Adrenal gland (tissue), 12 donors: Measurements from ENCODE around the gene FRMD5. TPM values are rescaled to one million over a fixed set of nuclear protein-coding genes. Genes with fewer than 3 reads are reported as not detected.

Source experiments
- DNase-seq, 7 donors: peaks; one replicate each; pipeline ENCODE4 v3.0.0-alpha.2; 2019 to 2020
- H3K27ac ChIP-seq, 5 donors: fragments of 200-600 bp; sonication (generic) in 4 of 5; 1 replicate in 3 of 5; 2 replicates in 2 of 5; pipeline versions ENCODE4 v1.5.1 to v1.8.0; 2016 to 2020; ENCODE audit warnings: mild to moderate bottlenecking in 1 of 5
- H3K27me3 ChIP-seq: fragments of 200-600 bp; 2 replicates; pipeline ENCODE4 v1.8.0; 2021
- H3K36me3 ChIP-seq, 2 donors: fragments of 200-600 bp; replicated peaks in 1 of 2; 1 replicate in 1 of 2; 2 replicates in 1 of 2; pipeline versions ENCODE4 v1.5.1 to v1.8.0; 2018 to 2022
- H3K4me1 ChIP-seq, 2 donors: fragments of 200-600 bp; replicated peaks in 1 of 2; 1 replicate in 1 of 2; 2 replicates in 1 of 2; pipeline versions ENCODE4 v1.5.1 to v1.8.0; 2018 to 2021
- H3K4me3 ChIP-seq, 4 donors: fragments of 200-600 bp; sonication (generic) in 3 of 4; one replicate each; pipeline ENCODE4 v1.5.1; 2016 to 2018
- H3K9me3 ChIP-seq, 3 donors: fragments of 200-600 bp; sonication (generic) in 1 of 3; replicated peaks in 1 of 3; 1 replicate in 2 of 3; 2 replicates in 1 of 3; pipeline versions ENCODE4 v1.5.1 to v1.8.0; 2016 to 2021
- POLR2A ChIP-seq, 2 donors: fragments of 450-650 bp; IDR thresholded peaks; one replicate each; pipeline ENCODE4 v1.6.1; 2017; ENCODE audit warnings: antibody characterized with exemption in 2 of 2, mild to moderate bottlenecking in 2 of 2, moderate library complexity in 1 of 2
- WGBS, 4 donors: extraction: QIAGEN DNeasy Blood & Tissue Kit in 2 of 4; methylation state at CpG; one replicate each; pipeline versions ENCODE4 v1.1.5 to v1.1.7; 2013 to 2017; 5-methylcytosine and 5-hydroxymethylcytosine counted together
- intact Hi-C, 2 donors: fragments of 100-400 bp; cut with DNase I; formaldehyde crosslinking; loops; one replicate each; pipeline versions ENCODE4 v1.14.1 to v1.15.0; 2022 to 2023
- polyA plus RNA-seq, 3 donors: library from polyadenylated mRNA; stranded (reverse); fragments of 200-250 nt in 2 of 3; fragments of 350-450 nt in 1 of 3; fragmentation: Illumina TruSeq in 1 of 3; extraction: RNeasy Lipid Tissue Mini Kit (QIAGEN cat#74804) in 1 of 3; gene quantifications; one replicate each; pipeline ENCODE4 v1.2.3, GENCODE V29; 2013 to 2014
- total RNA-seq, 9 donors: library from RNA; depleted of rRNA in 4 of 9; stranded (reverse); fragments of >200 nt in 4 of 9; fragments of 120-200 nt in 1 of 9; fragmentation: NEBNext Ultra II Directional in 1 of 9; extraction: Animal tissue kit (Norgen Biotek cat#: 25700) in 1 of 9; gene quantifications; one replicate each; pipeline versions ENCODE4 v1.1.0 to v1.2.4, GENCODE V29; 2013 to 2023
- TF ChIP-seq, protein P1 (sequence below), 6 experiments: fragments of 450-650 bp in 4 of 6; fragments of 200-600 bp in 2 of 6; sonication (generic) in 1 of 6; IDR thresholded peaks; 1 replicate in 5 of 6; 2 replicates in 1 of 6; pipeline versions ENCODE4 v1.5.1 to v1.8.0; 2016 to 2021; ENCODE audit warnings: antibody characterized with exemption in 6 of 6, mild to moderate bottlenecking in 2 of 6, moderate library complexity in 1 of 6
- donor health status: healthy with polysubstance abuse.
- donor health status: Bipolar disorder and iron deficiency.
- donor health status: DM: yes; HTN: yes; CAD: no.
- donor health status: DM: no; HTN: no; CAD: no.
- donor health status: DM: no; HTN: no; CAD: no.
- donor health status: DM: yes; HTN: yes; CAD: no.

The FRMD5 gene
- total and polyA plus RNA-seq, 12 donors: 2.9 to 53.8 (median 12.1) TPM

DNA sequence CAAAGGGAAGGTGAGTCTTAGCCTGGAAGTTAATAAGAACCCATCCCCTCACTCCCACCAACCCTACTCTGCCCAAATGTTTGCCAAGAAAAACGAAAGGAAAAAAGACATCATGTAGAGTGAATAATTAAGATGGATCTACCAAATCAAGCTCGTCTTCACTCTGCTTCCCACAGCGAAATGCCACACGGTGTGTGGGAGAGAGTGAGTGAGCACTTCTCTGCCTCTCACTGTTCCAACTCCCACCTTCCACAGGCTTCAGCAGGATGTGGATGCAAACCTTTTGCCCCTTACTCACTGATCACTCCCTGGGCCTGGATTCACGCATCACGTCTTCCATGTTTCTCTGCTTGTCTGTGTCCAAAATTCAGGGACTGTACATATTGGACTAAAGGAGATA, 282.9 kb downstream of the FRMD5 start:
- intact Hi-C loops: no loop called here
- H3K36me3 ChIP-seq: no peaks in the 10 kb centered on the region
- H3K9me3 ChIP-seq: no peaks in the 10 kb centered on the region
- no peaks in the 10 kb centered on the region for H3K27me3 ChIP-seq
- H3K4me1 ChIP-seq: peaks cover 5 to 13% of the 10 kb centered on the region in 2 donors
- no peak overlapping the region for H3K4me3 ChIP-seq
- no peak for DNase-seq
- no peak for TF ChIP-seq POLR2A (IDR thresholded peaks at IDR 0.05)
- TF ChIP-seq, protein P1, sequence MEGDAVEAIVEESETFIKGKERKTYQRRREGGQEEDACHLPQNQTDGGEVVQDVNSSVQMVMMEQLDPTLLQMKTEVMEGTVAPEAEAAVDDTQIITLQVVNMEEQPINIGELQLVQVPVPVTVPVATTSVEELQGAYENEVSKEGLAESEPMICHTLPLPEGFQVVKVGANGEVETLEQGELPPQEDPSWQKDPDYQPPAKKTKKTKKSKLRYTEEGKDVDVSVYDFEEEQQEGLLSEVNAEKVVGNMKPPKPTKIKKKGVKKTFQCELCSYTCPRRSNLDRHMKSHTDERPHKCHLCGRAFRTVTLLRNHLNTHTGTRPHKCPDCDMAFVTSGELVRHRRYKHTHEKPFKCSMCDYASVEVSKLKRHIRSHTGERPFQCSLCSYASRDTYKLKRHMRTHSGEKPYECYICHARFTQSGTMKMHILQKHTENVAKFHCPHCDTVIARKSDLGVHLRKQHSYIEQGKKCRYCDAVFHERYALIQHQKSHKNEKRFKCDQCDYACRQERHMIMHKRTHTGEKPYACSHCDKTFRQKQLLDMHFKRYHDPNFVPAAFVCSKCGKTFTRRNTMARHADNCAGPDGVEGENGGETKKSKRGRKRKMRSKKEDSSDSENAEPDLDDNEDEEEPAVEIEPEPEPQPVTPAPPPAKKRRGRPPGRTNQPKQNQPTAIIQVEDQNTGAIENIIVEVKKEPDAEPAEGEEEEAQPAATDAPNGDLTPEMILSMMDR (IDR thresholded peaks at IDR 0.05): no peak
- no peak overlapping the region for H3K27ac ChIP-seq
- WGBS, 4 donors: 83 to 92% (median 89%) methylated on average over 6 of the region's 6 CpGs

DNA sequence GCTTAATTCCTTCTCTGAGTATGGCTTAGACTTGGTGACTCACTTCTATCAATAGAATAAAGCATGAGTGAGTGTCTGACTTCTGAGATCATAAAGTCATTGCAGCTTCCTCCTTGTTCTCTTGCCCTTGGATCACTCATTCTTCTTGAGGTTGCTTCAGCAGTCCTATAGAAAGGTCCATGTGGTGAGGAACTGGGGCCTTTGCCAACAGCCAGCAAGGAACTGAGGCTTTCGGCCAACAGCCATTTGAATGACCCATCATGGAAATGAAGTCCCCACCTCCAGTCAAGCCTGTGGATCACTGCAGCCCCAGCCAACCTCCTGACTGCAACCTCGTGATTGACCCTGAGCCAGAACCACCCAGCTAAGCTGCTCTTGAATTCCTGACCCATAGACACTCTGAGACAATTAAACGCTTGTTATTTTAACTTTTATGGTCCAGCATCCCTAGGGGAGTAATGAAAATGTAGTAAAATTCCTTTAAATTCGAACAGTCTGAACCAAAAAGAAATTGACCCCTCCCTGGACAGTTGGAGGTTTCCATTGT, 283.8 kb downstream of the FRMD5 start:
- Histone ChIP-seq H3K36me3 (no peaks in the 10 kb centered on the region), H3K27ac (no peak overlapping the region), H3K27me3 (no peaks in the 10 kb centered on the region), H3K4me3 (no peak overlapping the region), H3K9me3 (no peaks in the 10 kb centered on the region), H3K4me1 (peaks cover 5 to 12% of the 10 kb centered on the region in 2 donors)
- intact Hi-C loops: no loop called here
- no peak for DNase-seq
- no peak for TF ChIP-seq POLR2A (IDR thresholded peaks at IDR 0.05)
- TF ChIP-seq, protein P1 (IDR thresholded peaks at IDR 0.05): no peak
- 70 to 87% (median 72%) methylated on average over 4 of the region's 4 CpGs for WGBS, 4 donors

DNA sequence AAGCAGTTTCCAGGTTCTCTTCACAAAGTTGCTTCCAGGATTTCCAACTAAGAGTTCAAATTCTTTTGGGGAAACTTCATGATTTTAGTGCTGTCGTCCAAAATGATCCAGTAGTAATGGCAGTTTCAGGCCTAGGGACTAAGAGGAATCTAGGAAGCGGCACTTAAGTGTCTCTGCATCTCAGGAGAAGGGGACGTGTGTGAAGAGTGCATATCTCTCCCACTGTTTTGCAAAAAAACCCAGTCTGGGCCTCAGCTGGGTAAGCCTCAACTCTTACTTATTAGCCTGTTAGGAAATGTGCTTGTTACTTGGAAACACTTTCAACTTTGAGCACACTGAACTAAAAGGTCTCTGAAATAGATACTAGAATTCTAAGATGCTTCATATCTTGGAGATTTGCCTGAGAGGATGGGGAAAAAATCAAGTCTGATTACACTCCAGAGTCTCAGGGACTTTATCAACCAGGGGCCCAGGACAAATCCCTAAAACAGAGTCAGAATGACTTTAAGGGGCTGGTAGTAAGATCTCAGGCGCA, 286.5 kb downstream of the FRMD5 start:
- peaks cover 0 to 4% of the 10 kb centered on the region in 2 donors for H3K4me1 ChIP-seq
- intact Hi-C loops: loop anchor here (10.0 kb wide), 2 partner anchors 146 to 306 kb away; no protein-coding TSS in a partner anchor
- no peak for DNase-seq
- TF ChIP-seq POLR2A (IDR thresholded peaks at IDR 0.05): no peak
- TF ChIP-seq, protein P1 (IDR thresholded peaks at IDR 0.05): no peak
- H3K9me3 ChIP-seq: no peaks in the 10 kb centered on the region
- no peak overlapping the region for H3K27ac ChIP-seq
- no peaks in the 10 kb centered on the region for H3K36me3 ChIP-seq
- 89 to 98% (median 91%) methylated on average over 4 of the region's 4 CpGs for WGBS, 4 donors
- no peak overlapping the region for H3K4me3 ChIP-seq
- H3K27me3 ChIP-seq: no peaks in the 10 kb centered on the region

DNA sequence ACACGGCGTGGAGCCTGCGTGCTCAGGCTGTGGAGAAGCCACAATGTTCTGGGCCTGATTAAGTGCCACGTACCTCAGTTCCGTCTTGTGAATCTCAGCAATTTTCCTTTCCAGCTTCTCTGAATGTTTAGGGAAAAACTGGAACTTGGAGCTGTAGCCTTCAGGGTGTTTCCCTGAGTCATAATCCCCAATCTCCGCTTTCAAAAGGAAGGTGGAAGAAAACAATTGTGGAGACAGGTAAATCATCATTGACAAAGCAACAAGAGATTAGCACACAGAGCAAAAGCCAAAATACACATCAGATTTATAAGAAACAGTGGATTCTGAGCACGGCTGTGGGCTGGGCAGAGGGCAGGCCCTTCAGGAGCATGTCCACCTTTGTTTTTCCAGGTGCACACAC, 289.3 kb downstream of the FRMD5 start:
- Histone ChIP-seq H3K27ac (no peak overlapping the region), H3K4me3 (no peak overlapping the region), H3K36me3 (no peaks in the 10 kb centered on the region), H3K27me3 (no peaks in the 10 kb centered on the region), H3K4me1 (no peaks in the 10 kb centered on the region), H3K9me3 (no peaks in the 10 kb centered on the region)
- intact Hi-C loops: loop anchor here (10.0 kb wide), 2 partner anchors 149 to 309 kb away; no protein-coding TSS in a partner anchor
- DNase-seq: no peak
- TF ChIP-seq POLR2A (IDR thresholded peaks at IDR 0.05): no peak
- TF ChIP-seq, protein P1 (IDR thresholded peaks at IDR 0.05): no peak
- 90 to 95% (median 93%) methylated on average over 7 of the region's 7 CpGs for WGBS, 4 donors
